Osteoblast (primary cell): ENCODE data around the gene PRAMEF1. TPM values are rescaled to one million over a fixed set of nuclear protein-coding genes. Genes with fewer than 3 reads are reported as not detected.
"Not testable (repeated sequence)": the region's sequence is repeated elsewhere in the genome, so short reads cannot be mapped to it uniquely, and the experiment has no call there.

Experiments
- DNase-seq: peaks from one replicate; pipeline ENCODE4 v3.0.0; 2011; ENCODE audit warnings: low spot score, mixed read lengths; ENCODE audit not compliant: insufficient read length; ENCODE audit errors: missing footprints
- H2AFZ ChIP-seq: 2 replicates; pipeline ENCODE4 v1.6.0; 2011; ENCODE audit warnings: mild to moderate bottlenecking, low read length
- H3K27ac ChIP-seq: 2 replicates; pipeline ENCODE4 v1.5.1; 2011; ENCODE audit warnings: mild to moderate bottlenecking, low read depth, low read length, moderate library complexity
- H3K27me3 ChIP-seq: 2 replicates; pipeline ENCODE4 v1.6.0; 2012; ENCODE audit warnings: mild to moderate bottlenecking, control low read depth, inconsistent platforms, low read length, moderate library complexity; ENCODE audit not compliant: insufficient read depth
- H3K36me3 ChIP-seq: 2 replicates; pipeline ENCODE4 v1.5.1; 2011; ENCODE audit warnings: mild to moderate bottlenecking, low read length, control low read depth, moderate library complexity; ENCODE audit not compliant: insufficient read depth
- H3K4me1 ChIP-seq: 2 replicates; pipeline ENCODE4 v1.5.1; 2011; ENCODE audit warnings: mild to moderate bottlenecking, low read length, control low read depth, moderate library complexity; ENCODE audit not compliant: insufficient read depth
- H3K4me2 ChIP-seq: 2 replicates; pipeline ENCODE4 v1.6.0; 2011; ENCODE audit warnings: mild to moderate bottlenecking, low read length; ENCODE audit not compliant: insufficient read depth
- H3K4me3 ChIP-seq: fragments of 200-600 bp; sonication (generic); 3 replicates; pipeline ENCODE4 v1.5.1; 2012; ENCODE audit warnings: mild to moderate bottlenecking, low read length, inconsistent platforms; ENCODE audit not compliant: insufficient read depth
- H3K79me2 ChIP-seq: 2 replicates; pipeline ENCODE4 v1.6.0; 2012; ENCODE audit warnings: mild to moderate bottlenecking, low read length, control low read depth, inconsistent platforms; ENCODE audit not compliant: insufficient read depth
- H3K9me3 ChIP-seq: 2 replicates; pipeline ENCODE4 v1.5.1; 2011; ENCODE audit warnings: low read depth, low read length, control low read depth
- H4K20me1 ChIP-seq: 2 replicates; pipeline ENCODE4 v1.6.0; 2012; ENCODE audit warnings: mild to moderate bottlenecking, low read length, control low read depth; ENCODE audit not compliant: insufficient read depth
- total RNA-seq: library from RNA; depleted of rRNA; stranded (reverse); fragments of >200 nt; gene quantifications from 2 replicates; pipeline ENCODE4 v1.2.3, GENCODE V29; 2012

PRAMEF1 gene
- total RNA-seq, 1 donor = not detected

GRCh38 chr1:12833251-12833650, 42.1 kb downstream of the PRAMEF1 start:
- H3K9me3 ChIP-seq, H2AFZ ChIP-seq, H3K27me3 ChIP-seq, H3K4me2 ChIP-seq, H3K27ac ChIP-seq, H3K36me3 ChIP-seq, H3K4me1 ChIP-seq, H3K79me2 ChIP-seq, DNase-seq, H3K4me3 ChIP-seq, H4K20me1 ChIP-seq: not testable (repeated sequence)

Other genes starting within 250 kb of the PRAMEF1 start
- gene DHRS3, start 173.2 kb upstream of the PRAMEF1 start, total RNA-seq = 161 and 172 TPM in 2 replicates
- not detected in 2 replicates for gene AADACL4, start 147.3 kb upstream of the PRAMEF1 start, total RNA-seq
- gene AADACL3, start 75.3 kb upstream of the PRAMEF1 start, total RNA-seq = not detected in 2 replicates
- not detected in 2 replicates for gene CFAP107, start 45.2 kb upstream of the PRAMEF1 start, total RNA-seq
- gene PRAMEF12, start 17.7 kb upstream of the PRAMEF1 start, total RNA-seq = not detected in 2 replicates
- gene PRAMEF11, start 40.0 kb downstream of the PRAMEF1 start, total RNA-seq = not detected in 2 replicates
- gene HNRNPCL1, start 57.3 kb downstream of the PRAMEF1 start, total RNA-seq = not detected in 2 replicates
- gene PRAMEF2, start 65.7 kb downstream of the PRAMEF1 start, total RNA-seq = not detected in 2 replicates
- gene PRAMEF4, start 94.8 kb downstream of the PRAMEF1 start, total RNA-seq = not detected in 2 replicates
- gene PRAMEF10, start 106.9 kb downstream of the PRAMEF1 start, total RNA-seq = not detected in 2 replicates
- gene PRAMEF7, start 125.2 kb downstream of the PRAMEF1 start, total RNA-seq = not detected in 2 replicates
- gene PRAMEF6, start 156.2 kb downstream of the PRAMEF1 start, total RNA-seq = not detected in 2 replicates